ENCODE results near the gene CNN2. TPM values are rescaled to one million over a fixed set of nuclear protein-coding genes. Genes with fewer than 3 reads are reported as not detected.

The CNN2 gene
- total and polyA plus RNA-seq, 9 of the 15 experiments (the other 6 are each of a cell fraction or from before 2014, with no cell fraction given): 12.1 to 174 (median 52.7) TPM

DNA sequence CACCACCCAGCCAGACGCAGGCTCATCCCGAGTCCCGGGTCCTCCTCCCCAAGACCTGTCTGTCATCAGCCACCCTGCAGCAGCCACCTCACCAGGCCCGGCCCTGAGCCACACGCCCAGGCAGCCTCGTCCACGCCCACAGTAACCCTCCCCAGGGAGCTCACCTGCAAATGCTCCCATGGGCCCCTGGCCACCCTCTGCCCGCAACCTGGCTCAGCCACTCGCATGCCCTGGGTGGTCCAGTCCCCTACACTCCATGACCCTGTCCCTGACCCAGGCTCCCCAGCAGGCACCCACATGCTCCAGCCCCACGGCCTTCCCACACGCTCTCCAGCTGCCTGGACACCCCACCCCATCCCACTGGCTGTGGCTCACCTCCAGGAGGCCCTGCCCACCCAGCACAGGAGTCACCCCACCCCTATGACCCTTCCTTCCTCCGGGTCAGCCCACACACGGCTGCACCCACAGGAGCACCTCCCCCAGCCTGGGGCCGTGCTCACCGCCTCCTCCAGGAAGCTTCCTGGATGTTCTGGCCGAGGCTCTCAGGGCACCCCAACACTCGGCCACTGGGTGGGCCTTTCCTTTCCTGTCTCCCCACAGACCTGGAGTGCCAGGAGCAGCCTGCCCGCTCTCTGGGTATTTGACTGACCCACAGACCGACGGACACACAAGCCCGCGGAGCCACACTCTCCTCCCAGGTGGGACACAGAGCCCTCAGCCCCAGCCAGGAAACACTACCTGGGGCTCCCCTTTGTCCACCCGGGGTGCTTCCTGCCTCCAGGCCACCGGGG is 9.1 kb upstream of the CNN2 start (continued):
- TF ChIP-seq PKNOX1 (IDR thresholded peaks at IDR 0.05) (peak; percentile 84), GABPB1 (CRISPR knock-in tag; IDR thresholded peaks at IDR 0.05) (peak; percentile 43; the same call in 1 of the 2 replicates), TCF3 (CRISPR knock-in tag; IDR thresholded peaks at IDR 0.05) (0 out of 2 replicates have a peak, but pooled peaks have one; percentile 7), MGA (IDR thresholded peaks at IDR 0.05) (no peak), HNRNPLL (IDR thresholded peaks at IDR 0.05; ENCODE audit: low read depth, low read length, poor library complexity, severe bottlenecking) (no peak), ZNF23 (CRISPR knock-in tag; IDR thresholded peaks at IDR 0.05) (no peak), ETS1 (conservative IDR thresholded peaks at IDR 0.05; ENCODE audit: control insufficient read depth, low read depth, low read length) (peak; percentile 30; the same call in 1 of the 2 replicates), ILK (tag; IDR thresholded peaks at IDR 0.05; ENCODE audit: borderline replicate concordance, low read depth) (no peak), ZNF12 (CRISPR knock-in tag; IDR thresholded peaks at IDR 0.05) (0 out of 2 replicates have a peak, but pooled peaks have one; percentile 44), CBFA2T3 (IDR thresholded peaks at IDR 0.05) (peak; percentile 34)
